Measurements from ENCODE around the gene S100A2. TPM values are rescaled to one million over a fixed set of nuclear protein-coding genes. Genes with fewer than 3 reads are reported as not detected.

The S100A2 gene
- total RNA-seq, 1 experiment from 2014 or later, result 373 TPM

DNA sequence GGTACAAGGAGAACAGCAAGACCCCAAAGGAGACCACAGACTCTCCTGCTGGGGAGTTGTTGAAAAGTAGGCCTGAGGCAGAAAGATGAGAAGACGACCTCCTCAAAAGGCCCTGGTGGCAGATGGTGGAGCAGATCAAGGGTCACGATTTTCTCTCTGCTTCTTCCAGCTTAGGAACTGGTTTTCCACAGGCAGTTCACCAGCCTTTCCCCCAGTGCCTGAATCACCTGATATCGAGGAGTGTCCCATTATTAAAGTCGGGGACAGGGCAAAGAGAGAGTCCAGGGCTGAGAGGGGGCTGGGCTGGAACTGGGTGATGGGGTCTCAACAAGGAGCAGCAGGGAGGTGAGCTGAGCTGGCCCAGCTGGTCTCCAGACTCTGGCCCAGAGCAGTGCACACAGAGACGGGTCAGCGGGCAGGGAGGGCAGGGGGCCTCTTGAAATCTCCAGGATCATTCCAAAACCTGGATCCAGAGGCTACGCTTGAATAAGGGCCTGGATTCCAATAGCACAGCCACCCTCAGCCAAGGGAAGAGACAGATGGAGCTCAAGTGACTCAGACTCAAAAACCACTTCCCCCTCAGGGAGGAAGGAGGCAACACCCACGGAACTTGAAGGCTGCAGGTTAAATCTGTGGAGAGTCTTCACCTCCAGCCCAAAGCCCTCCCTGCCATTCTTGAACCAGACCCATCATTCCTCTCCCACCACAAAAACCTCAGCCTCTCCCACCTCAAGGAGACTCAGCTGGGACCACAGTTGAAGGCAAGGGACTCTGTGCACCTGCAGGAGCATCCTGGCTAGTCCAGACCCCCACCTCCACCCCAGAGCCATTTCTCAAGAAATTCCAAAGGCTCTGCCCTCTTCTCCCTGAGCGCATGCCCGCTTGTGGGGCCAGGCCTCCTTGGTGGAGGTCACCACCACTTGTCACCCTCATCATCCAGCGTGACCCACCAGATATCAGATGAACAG, 25.0 kb downstream of the S100A2 start, which contains the start of gene S100A5:
Gene S100A5, minus strand, starts transcription at position 541 of the 968 bp plus-strand sequence. CDS start 743 bp downstream, outside the sequence.
- no peaks in the 10 kb centered on the region for H3K27me3 ChIP-seq (ENCODE audit: low read length)
- ChIA-PET CTCF (interaction anchor here (0.5 to 1.0 kb wide), 3 partner anchors 18 to 30 kb away, joined by 3 to 5 read pairs (median 5); no protein-coding TSS in a partner anchor), POLR2A (ENCODE audit: unreplicated experiment) (interaction anchor here (0.5 to 1.4 kb wide), 4 partner anchors 13 to 1549 kb away, joined by 3 to 10 read pairs (median 4); no protein-coding TSS in a partner anchor)
- peaks cover 25% of the 10 kb centered on the region for H3K79me2 ChIP-seq (ENCODE audit: low read length)
- no peaks in the 10 kb centered on the region for H3K9me2 ChIP-seq (replicated peaks; ENCODE audit: low read length)
- H3K4me1 ChIP-seq (ENCODE audit: insufficient read depth, low read length), result peaks cover 76% of the 10 kb centered on the region
- no peaks in the 10 kb centered on the region for H4K20me1 ChIP-seq (ENCODE audit: low read length)
- 0 out of 2 replicates have a peak, but pooled peaks cover under 1% of the 10 kb centered on the region for H3K36me3 ChIP-seq (ENCODE audit: low read depth, low read length)
- H3K9me3 ChIP-seq (ENCODE audit: low read length), result no peaks in the 10 kb centered on the region
- H3K4me2 ChIP-seq (ENCODE audit: low read length), result peak within 1 kb of the TSS; percentile 71
- peak within 1 kb of the TSS; percentile 74 for H3K9ac ChIP-seq (ENCODE audit: low read length)
- intact Hi-C loops (cut with micrococcal nuclease), result no loop called here
- no peak within 1 kb of the TSS for H2AFZ ChIP-seq (ENCODE audit: low read length)
- TF ChIP-seq, protein P1, sequence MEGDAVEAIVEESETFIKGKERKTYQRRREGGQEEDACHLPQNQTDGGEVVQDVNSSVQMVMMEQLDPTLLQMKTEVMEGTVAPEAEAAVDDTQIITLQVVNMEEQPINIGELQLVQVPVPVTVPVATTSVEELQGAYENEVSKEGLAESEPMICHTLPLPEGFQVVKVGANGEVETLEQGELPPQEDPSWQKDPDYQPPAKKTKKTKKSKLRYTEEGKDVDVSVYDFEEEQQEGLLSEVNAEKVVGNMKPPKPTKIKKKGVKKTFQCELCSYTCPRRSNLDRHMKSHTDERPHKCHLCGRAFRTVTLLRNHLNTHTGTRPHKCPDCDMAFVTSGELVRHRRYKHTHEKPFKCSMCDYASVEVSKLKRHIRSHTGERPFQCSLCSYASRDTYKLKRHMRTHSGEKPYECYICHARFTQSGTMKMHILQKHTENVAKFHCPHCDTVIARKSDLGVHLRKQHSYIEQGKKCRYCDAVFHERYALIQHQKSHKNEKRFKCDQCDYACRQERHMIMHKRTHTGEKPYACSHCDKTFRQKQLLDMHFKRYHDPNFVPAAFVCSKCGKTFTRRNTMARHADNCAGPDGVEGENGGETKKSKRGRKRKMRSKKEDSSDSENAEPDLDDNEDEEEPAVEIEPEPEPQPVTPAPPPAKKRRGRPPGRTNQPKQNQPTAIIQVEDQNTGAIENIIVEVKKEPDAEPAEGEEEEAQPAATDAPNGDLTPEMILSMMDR (conservative IDR thresholded peaks at IDR 0.05; ENCODE audit: low read depth, low read length), result no peak
- TF ChIP-seq EZH2phosphoT487 (IDR thresholded peaks at IDR 0.05; ENCODE audit: borderline replicate concordance, low read length) (no peak), EZH2 (IDR thresholded peaks at IDR 0.05; ENCODE audit: low read length, unreplicated experiment) (no peak)
- TSS peak; percentile 28 for BruUV-seq (replicated peaks)
- DNase-seq (peak; percentile 96), ATAC-seq (peak; percentile 32)
- peak within 1 kb of the TSS; percentile 93 for H3K27ac ChIP-seq (ENCODE audit: low read length)
- peaks cover 5% of the 10 kb centered on the region for H3F3A ChIP-seq (ENCODE audit: low read length, unreplicated experiment)
- H3K4me3 ChIP-seq (ENCODE audit: low read length), result peak within 1 kb of the TSS; percentile 12; the same call in 1 of the 2 replicates

DNA sequence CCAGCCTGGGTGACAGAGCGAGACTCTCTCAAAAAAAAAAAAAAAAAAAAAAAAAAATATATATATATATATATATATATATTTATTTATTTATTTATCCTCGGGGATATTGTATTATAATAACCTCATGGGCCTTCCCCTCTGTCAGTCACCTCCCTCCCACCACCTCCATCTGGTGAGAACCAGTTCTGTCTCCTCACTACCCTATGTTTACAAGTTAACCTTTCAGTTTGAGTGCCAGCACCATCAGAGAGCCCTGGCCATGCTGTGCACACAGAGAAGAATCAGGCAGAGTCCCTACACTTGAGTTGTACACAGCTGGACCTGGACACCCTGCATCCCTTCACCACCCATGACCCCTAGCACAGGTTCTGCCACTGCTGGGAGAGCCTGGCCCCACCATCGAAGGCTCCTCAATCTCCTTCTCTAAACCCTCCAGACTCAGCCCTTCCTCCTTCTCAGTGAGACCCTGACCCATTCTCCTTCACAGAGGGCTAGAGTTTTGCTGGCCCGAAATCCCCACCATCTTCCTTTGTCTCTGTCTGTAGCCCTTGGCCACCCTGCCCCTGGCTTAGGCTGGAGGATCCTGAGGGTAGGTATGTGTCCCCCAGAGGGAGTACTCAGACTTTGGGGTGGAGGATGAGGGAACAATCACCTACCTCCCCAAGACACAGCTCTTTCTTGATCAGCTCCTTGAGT, 26.1 kb downstream of the S100A2 start:
- H3K9ac ChIP-seq (ENCODE audit: low read length), result peak overlapping the region; percentile 74
- peaks cover 10% of the 10 kb centered on the region for H3F3A ChIP-seq (ENCODE audit: low read length, unreplicated experiment)
- H3K9me2 ChIP-seq (replicated peaks; ENCODE audit: low read length), result no peaks in the 10 kb centered on the region
- TF ChIP-seq, protein P1 (conservative IDR thresholded peaks at IDR 0.05; ENCODE audit: low read depth, low read length), result no peak
- TF ChIP-seq EZH2phosphoT487 (IDR thresholded peaks at IDR 0.05; ENCODE audit: borderline replicate concordance, low read length), result no peak
- no peak for TF ChIP-seq EZH2 (IDR thresholded peaks at IDR 0.05; ENCODE audit: low read length, unreplicated experiment)
- peaks cover 34% of the 10 kb centered on the region for H3K79me2 ChIP-seq (ENCODE audit: low read length)
- no peaks in the 10 kb centered on the region for H3K9me3 ChIP-seq (ENCODE audit: low read length)
- intact Hi-C loops (cut with micrococcal nuclease), result no loop called here
- ChIA-PET CTCF (interaction anchor here (1.0 kb wide), 1 partner anchor 29 kb away, joined by 5 read pairs; no protein-coding TSS in a partner anchor), POLR2A (ENCODE audit: unreplicated experiment) (interaction anchor here (0.6 kb wide), 1 partner anchor 14 kb away, joined by 3 read pairs; no protein-coding TSS in a partner anchor)
- ATAC-seq, result no peak
- H2AFZ ChIP-seq (ENCODE audit: low read length), result no peak overlapping the region
- H3K4me2 ChIP-seq (ENCODE audit: low read length), result peak overlapping the region; percentile 71; the same call in 1 of the 2 replicates
- H3K4me3 ChIP-seq (ENCODE audit: low read length), result no peak overlapping the region
- H3K36me3 ChIP-seq (ENCODE audit: low read depth, low read length), result peaks cover 11% of the 10 kb centered on the region
- H3K4me1 ChIP-seq (ENCODE audit: insufficient read depth, low read length), result peaks cover 74% of the 10 kb centered on the region
- peak overlapping the region; percentile 93 for H3K27ac ChIP-seq (ENCODE audit: low read length)
- 0 out of 2 replicates have a peak, but pooled peaks cover 3% of the 10 kb centered on the region for H4K20me1 ChIP-seq (ENCODE audit: low read length)
- DNase-seq, result no peak
- no peaks in the 10 kb centered on the region for H3K27me3 ChIP-seq (ENCODE audit: low read length)
- no TSS peak for BruUV-seq (replicated peaks)
